ENCODE data around the gene MAX.

DNA sequence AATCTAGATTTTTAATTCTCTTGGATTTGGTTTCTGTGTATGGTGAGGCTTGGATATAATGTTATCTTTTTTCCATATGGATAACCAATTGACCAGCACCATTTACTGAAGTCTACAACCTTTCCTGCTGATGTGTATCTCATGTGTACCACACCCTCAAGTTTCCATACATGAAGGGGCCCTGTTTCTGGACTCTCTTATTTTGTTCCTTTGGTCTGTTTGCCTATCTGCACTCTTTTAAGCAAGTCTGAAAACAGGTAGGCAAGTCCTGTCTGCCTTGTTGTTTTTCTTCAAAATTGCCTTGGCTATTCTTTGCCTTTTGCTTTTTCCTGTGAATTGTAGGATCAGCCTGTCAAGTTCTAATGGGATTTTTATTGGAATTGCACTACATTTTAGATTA, 44.6 kb downstream of the MAX start:
- TF ChIP-seq, protein P1, sequence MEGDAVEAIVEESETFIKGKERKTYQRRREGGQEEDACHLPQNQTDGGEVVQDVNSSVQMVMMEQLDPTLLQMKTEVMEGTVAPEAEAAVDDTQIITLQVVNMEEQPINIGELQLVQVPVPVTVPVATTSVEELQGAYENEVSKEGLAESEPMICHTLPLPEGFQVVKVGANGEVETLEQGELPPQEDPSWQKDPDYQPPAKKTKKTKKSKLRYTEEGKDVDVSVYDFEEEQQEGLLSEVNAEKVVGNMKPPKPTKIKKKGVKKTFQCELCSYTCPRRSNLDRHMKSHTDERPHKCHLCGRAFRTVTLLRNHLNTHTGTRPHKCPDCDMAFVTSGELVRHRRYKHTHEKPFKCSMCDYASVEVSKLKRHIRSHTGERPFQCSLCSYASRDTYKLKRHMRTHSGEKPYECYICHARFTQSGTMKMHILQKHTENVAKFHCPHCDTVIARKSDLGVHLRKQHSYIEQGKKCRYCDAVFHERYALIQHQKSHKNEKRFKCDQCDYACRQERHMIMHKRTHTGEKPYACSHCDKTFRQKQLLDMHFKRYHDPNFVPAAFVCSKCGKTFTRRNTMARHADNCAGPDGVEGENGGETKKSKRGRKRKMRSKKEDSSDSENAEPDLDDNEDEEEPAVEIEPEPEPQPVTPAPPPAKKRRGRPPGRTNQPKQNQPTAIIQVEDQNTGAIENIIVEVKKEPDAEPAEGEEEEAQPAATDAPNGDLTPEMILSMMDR (IDR thresholded peaks at IDR 0.05): no peak
- TF ChIP-seq POLR2A (IDR thresholded peaks at IDR 0.05): no peak

Measured in right lobe of liver (tissue), 4 donors.